Measurements from ENCODE around the gene PAPPA. TPM values are rescaled to one million over a fixed set of nuclear protein-coding genes. Genes with fewer than 3 reads are reported as not detected.

Gene PAPPA
- total RNA-seq, 2 experiments from 2014 or later = not detected

GRCh38 chr9:116189683-116190082 is 36.1 kb downstream of the PAPPA start:
- Histone ChIP-seq H3K9me3 (ENCODE audit: low read length) (no peaks in the 10 kb centered on the region), H3K79me2 (ENCODE audit: insufficient read depth, low read depth, low read length) (no peaks in the 10 kb centered on the region), H2AFZ (ENCODE audit: low read length) (no peak overlapping the region), H3K4me2 (ENCODE audit: low read length) (no peak overlapping the region), H3K36me3 (ENCODE audit: insufficient read depth, low read length) (no peaks in the 10 kb centered on the region), H3K27ac (ENCODE audit: low read depth, low read length, poor library complexity, severe bottlenecking) (no peak overlapping the region), H3K4me1 (ENCODE audit: insufficient read depth, low read length, poor library complexity, severe bottlenecking) (no peaks in the 10 kb centered on the region), H3K9me2 (ENCODE audit: insufficient read depth, low read length) (no peaks in the 10 kb centered on the region), H4K20me1 (ENCODE audit: insufficient read depth, low read length) (no peaks in the 10 kb centered on the region), H3K4me3 (ENCODE audit: low read depth, low read length, poor library complexity, severe bottlenecking) (no peak overlapping the region)
- ChIA-PET POLR2A (no interaction called here), CTCF (ENCODE audit: unreplicated experiment) (no interaction called here)
- no peak for DNase-seq (ENCODE audit: low spot score)
- TF ChIP-seq EZH2phosphoT487 (IDR thresholded peaks at IDR 0.05; ENCODE audit: borderline replicate concordance, low read depth, low read length) = no peak
- TF ChIP-seq, protein P1, sequence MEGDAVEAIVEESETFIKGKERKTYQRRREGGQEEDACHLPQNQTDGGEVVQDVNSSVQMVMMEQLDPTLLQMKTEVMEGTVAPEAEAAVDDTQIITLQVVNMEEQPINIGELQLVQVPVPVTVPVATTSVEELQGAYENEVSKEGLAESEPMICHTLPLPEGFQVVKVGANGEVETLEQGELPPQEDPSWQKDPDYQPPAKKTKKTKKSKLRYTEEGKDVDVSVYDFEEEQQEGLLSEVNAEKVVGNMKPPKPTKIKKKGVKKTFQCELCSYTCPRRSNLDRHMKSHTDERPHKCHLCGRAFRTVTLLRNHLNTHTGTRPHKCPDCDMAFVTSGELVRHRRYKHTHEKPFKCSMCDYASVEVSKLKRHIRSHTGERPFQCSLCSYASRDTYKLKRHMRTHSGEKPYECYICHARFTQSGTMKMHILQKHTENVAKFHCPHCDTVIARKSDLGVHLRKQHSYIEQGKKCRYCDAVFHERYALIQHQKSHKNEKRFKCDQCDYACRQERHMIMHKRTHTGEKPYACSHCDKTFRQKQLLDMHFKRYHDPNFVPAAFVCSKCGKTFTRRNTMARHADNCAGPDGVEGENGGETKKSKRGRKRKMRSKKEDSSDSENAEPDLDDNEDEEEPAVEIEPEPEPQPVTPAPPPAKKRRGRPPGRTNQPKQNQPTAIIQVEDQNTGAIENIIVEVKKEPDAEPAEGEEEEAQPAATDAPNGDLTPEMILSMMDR (conservative IDR thresholded peaks at IDR 0.05; ENCODE audit: low read length) = no peak
- intact Hi-C loops (cut with micrococcal nuclease; ENCODE audit: unreplicated experiment) = no loop called here
- no TSS peak for BruUV-seq (replicated peaks)

- no peak overlapping the region for H2AFZ ChIP-seq (ENCODE audit: low read length)
- no peaks in the 10 kb centered on the region for H3K79me2 ChIP-seq (ENCODE audit: insufficient read depth, low read depth, low read length)
- no peaks in the 10 kb centered on the region for H3K9me3 ChIP-seq (ENCODE audit: low read length)
- POLR2A ChIA-PET = interaction anchor here (0.8 kb wide), 1 partner anchor 221 kb away, joined by 4 read pairs; no protein-coding TSS in a partner anchor
- H3K4me1 ChIP-seq (ENCODE audit: insufficient read depth, low read length, poor library complexity, severe bottlenecking) = no peaks in the 10 kb centered on the region
- H4K20me1 ChIP-seq (ENCODE audit: insufficient read depth, low read length) = no peaks in the 10 kb centered on the region
- no TSS peak for BruUV-seq (replicated peaks)
- no peak overlapping the region for H3K27ac ChIP-seq (ENCODE audit: low read depth, low read length, poor library complexity, severe bottlenecking)
- CTCF ChIA-PET (ENCODE audit: unreplicated experiment) = no interaction called here
- no peak overlapping the region for H3K4me3 ChIP-seq (ENCODE audit: low read depth, low read length, poor library complexity, severe bottlenecking)
- H3K36me3 ChIP-seq (ENCODE audit: insufficient read depth, low read length) = no peaks in the 10 kb centered on the region
- H3K9me2 ChIP-seq (ENCODE audit: insufficient read depth, low read length) = no peaks in the 10 kb centered on the region
- TF ChIP-seq, protein P1 (conservative IDR thresholded peaks at IDR 0.05; ENCODE audit: low read length) = no peak
- no peak for TF ChIP-seq EZH2phosphoT487 (IDR thresholded peaks at IDR 0.05; ENCODE audit: borderline replicate concordance, low read depth, low read length)
- no peak overlapping the region for H3K4me2 ChIP-seq (ENCODE audit: low read length)
- intact Hi-C loops (cut with micrococcal nuclease; ENCODE audit: unreplicated experiment) = no loop called here
- DNase-seq (ENCODE audit: low spot score) = no peak
These were observed 37.2 kb downstream of the PAPPA start for GRCh38 chr9:116190637-116191396.
